Motor neuron (in vitro differentiated cells): Measurements from ENCODE around the gene PTH. TPM values are rescaled to one million over a fixed set of nuclear protein-coding genes. Genes with fewer than 3 reads are reported as not detected.

Source experiments
- ATAC-seq, 8 experiments: fragments of 200-7000 bp; cut with Tn5 transposase; replicated peaks in 6 of 8; 2 replicates each; pipeline ENCODE4 v1.8.0; 2021; ENCODE audit warnings: mild to moderate bottlenecking in 8 of 8, moderate library complexity in 8 of 8
- H3K27ac ChIP-seq, 2 donors: fragments of 250-450 bp; sonication (Bioruptor Pico); 2 replicates each; pipeline ENCODE4 v1.9.0; 2021; ENCODE audit warnings: antibody characterized with exemption in 2 of 2, mild to moderate bottlenecking in 2 of 2, moderate library complexity in 1 of 2
- H3K4me1 ChIP-seq, 2 donors: fragments of 250-450 bp; sonication (Bioruptor Pico); replicated peaks in 1 of 2; 2 replicates each; pipeline ENCODE4 v1.6.1; 2021; ENCODE audit warnings: antibody characterized with exemption in 2 of 2, mild to moderate bottlenecking in 2 of 2, moderate library complexity in 1 of 2
- H3K4me3 ChIP-seq, 5 donors: fragments of 250-450 bp; sonication (Bioruptor Pico); 2 replicates each; pipeline ENCODE4 v1.9.0; 2021; ENCODE audit warnings: antibody characterized with exemption in 5 of 5, mild to moderate bottlenecking in 5 of 5, moderate library complexity in 4 of 5
- WGBS, 10 experiments: fragments of 450-650 bp; shearing (Covaris generic); methylation state at CpG; one replicate each; pipeline ENCODE4 v1.0.0; 2022; 5-methylcytosine and 5-hydroxymethylcytosine counted together
- in situ Hi-C, 9 experiments: fragments of 400-800 bp; cut with MboI; loops; one replicate each; pipeline ENCODE4 v1.15.0; 2021; ENCODE audit warnings: low sequenced_read_pairs in 9 of 9, low pct_unique_long_range_greater_than_20kb in 2 of 9; ENCODE audit not compliant: unreplicated experiment in 9 of 9
- total RNA-seq, 8 experiments: library from RNA; unstranded; fragments of 300-600 nt; gene quantifications; 2 replicates each; pipeline versions ENCODE4 v1.2.3 to v1.2.4, GENCODE V29; 2022

Gene PTH
- total RNA-seq, 8 experiments from 2014 or later, result not detected

DNA sequence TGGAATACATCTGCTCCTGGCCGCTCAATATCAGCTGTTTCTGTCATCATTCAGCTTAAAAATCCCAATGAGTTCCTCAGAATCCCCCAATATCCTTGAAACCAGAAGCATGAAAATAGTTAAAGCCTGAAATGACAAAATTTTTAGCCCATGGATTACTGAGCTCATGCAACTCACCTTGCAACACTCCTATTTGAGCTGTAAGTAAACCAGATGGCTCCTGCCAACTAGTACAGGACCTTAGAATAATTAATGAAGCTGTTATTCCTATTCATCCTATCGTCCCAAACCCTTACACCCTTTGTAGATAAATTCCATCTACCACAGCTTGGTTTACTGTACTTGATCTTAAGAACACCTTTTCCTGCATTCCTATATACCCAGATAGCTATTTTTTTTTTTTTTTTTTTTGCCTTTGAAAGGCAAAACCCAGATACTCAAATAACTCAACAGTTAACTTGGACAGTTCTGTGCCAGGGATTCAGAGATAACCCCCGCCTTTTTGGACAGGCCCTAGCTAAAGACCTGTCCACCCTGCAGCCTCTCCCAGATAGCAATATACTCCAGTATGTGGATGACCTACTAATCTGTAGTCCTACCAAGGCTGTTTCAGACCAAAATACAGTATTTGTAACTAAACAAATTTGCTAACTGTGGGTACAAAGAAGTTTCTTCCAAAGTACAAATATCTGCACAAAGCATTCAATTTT is 22.6 kb downstream of the PTH start:
- Histone ChIP-seq H3K4me1 (peaks cover 0 to 7% of the 10 kb centered on the region in 2 donors), H3K27ac (no peak overlapping the region), H3K4me3 (no peak overlapping the region)
- ATAC-seq, result no peak
- WGBS, 10 experiments, result 8 to 95% (median 71%) methylated on average over 1 to 3 of the region's 3 CpGs; no CpG with 5 or more reads in 3 of the 10 experiments
- in situ Hi-C loops, result no loop called here

DNA sequence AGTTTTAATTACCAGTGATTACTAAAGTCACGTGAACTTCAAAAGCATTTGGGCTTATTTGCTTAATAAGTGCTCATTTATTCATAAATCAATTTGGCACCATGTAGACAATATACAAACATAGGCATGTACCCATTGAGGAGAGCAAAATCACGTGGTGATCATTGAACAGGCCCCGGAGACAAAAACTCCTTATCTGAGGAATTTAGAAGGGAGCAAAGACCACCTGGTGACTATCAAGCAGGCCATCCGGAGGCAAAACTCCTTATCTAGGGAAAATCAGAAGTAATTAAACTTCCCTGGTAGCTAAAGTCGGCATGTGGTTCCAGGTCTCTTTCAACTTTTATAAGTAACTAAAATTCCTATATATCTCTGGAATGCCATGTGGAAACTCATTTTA is 27.0 kb downstream of the PTH start:
- Histone ChIP-seq H3K4me1 (peaks cover 0 to 10% of the 10 kb centered on the region in 2 donors), H3K4me3 (no peak overlapping the region), H3K27ac (no peak overlapping the region)
- in situ Hi-C loops, result no loop called here
- 7 to 100% (median 80%) methylated on average over 1 to 5 of the region's 5 CpGs for WGBS, 10 experiments
- no peak for ATAC-seq

DNA sequence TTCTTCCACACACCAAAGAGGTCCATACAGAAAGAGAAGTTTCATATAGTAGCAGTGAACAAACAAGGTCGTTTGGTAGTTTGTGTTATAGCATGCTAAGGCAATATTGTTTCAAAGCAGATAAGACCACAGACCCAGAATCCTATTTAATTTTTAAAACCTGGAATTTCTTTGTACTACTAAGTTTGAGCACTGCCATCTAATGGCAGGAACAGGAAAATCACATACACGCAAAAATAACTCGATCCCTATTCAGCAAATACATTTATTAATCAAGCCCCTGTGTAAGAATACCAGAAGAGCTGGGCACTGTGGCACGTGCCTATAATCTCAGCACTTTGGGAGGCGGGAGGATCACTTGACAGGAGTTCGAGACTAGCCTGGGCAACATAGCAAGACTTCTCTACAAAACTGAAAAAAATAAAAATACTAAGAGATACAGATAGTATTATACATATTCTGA is 29.9 kb downstream of the PTH start:
- in situ Hi-C loops, result no loop called here
- WGBS, 10 experiments, result 0 to 67% (median 27%) methylated on average over 1 to 6 of the region's 6 CpGs
- no peak overlapping the region for H3K27ac ChIP-seq

DNA sequence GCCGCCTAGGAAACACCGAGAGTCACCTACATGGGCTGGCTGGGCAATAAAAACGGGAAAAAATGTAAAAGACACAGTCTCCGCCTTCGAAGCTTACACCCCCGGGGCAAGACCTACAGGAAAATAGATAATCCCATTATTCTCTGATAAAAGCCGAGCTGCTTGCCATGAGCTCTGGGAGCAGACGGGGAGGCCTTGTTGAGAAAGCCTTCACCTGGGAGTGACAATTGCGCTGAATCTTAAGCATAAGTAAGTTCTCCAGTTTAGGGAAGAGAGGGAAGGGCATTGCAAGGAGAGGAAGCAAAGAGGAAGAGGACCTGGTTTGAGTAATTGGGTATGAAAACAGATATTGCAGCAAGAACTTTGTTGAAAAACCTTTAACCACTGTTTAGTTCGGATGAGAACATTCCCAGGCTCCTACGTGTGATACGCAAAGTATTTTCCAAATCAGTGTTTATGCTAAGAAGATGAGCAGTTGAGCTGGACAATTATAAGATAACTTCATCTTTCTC is 32.0 kb downstream of the PTH start:
- H3K4me3 ChIP-seq, result peak overlapping the region; percentile 63 to 92 (median 85)
- 0 to 83% (median 42%) methylated on average over 2 to 12 of the region's 12 CpGs; no CpG with 5 or more reads in 1 of the 10 experiments for WGBS, 10 experiments
- H3K27ac ChIP-seq, result peak overlapping the region; percentile 91 to 93
- H3K4me1 ChIP-seq, result peaks cover 7 to 13% of the 10 kb centered on the region in 2 donors
- in situ Hi-C loops, result no loop called here
- ATAC-seq, result no peak

More for the DNA sequence above, 29.9 kb downstream of the PTH start:
- no peak overlapping the region for H3K4me3 ChIP-seq
- peaks cover 7 to 8% of the 10 kb centered on the region in 2 donors for H3K4me1 ChIP-seq
- no peak for ATAC-seq

DNA sequence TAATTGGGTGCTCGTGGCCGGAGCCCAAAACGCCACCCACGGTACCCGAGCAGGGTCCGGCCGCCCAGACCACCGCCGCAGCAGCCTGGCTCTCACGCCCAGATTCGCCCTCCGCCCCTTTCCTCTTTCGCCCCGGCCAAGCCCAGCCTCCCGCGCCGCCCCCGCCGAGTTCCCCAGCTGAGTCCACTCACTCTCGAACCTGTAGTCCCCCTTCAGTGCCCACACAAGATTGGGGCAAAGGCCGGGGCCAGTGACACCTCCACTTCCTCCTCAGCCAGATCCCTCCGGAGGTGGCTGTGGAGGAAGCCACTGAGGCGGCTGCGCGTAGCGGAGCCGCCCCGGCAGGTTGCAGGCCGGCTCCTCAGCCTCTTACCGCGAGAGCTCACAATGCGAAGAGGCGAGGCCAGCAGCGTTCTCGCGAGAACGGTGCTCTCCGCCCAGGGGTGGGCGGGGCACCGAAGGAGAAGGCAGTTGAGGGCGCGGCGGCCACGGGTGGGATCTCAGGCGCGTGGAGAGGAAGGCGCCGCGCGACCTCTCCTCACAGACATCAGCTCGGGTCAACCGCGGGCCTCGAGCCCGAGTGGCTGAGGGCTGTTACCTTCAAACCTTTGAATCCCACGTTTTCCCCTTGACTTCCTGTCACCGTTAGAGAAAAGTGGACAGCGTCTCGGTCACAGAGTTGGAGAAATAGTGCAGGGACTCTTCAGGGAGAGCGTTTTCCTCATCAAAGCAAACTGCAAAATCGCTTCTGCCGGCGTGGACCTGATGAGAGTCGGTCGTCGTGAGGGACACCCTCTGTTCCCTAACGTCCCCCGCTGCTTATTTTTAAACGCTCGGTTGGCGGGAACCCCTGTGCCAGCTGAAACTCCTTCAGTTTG is 32.7 kb downstream of the PTH start, which contains the start of gene BTBD10:
Gene BTBD10, minus strand, starts transcription at position 322 of the 878 bp plus-strand sequence. CDS start 18,098 bp downstream, outside the sequence.
- WGBS, 10 experiments, result 0 to 9% (median 3%) methylated on average over 1 to 28 of the region's 71 CpGs; no CpG with 5 or more reads in 5 of the 10 experiments

DNA sequence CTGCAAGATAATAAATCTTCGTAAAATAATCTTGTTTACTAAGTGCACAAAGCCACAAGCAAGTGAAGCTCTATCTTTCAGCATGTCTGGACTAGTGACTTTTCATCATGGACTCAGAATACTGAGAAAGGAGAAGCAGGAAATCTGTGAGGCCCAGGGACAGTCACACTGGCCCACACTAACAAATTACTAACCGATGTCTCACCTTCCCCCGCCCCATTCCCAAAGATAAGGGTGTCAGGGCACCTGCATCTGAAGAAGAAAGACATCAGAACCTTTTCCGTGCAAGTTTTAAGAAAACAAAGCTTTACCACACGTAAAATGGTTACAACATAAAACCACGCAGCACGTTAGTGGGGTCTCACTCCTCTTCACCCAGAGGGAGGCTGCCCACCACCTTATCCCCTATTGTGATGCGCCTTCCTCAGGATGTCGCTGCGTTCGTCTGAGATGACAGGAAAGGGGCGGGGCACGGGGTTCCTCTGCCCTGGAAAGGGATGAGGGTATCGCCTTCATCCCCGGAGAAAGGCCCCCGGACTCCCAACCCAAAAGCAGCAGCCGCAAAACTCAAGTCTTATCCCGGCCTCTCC is 33.4 kb downstream of the PTH start:
- H3K4me3 ChIP-seq, result peak overlapping the region; percentile 63 to 92 (median 85)
- H3K27ac ChIP-seq, result peak overlapping the region; percentile 91 to 93
- ATAC-seq, result peak; percentile 43 to 74 (median 69)
- H3K4me1 ChIP-seq, result peaks cover 7 to 13% of the 10 kb centered on the region in 2 donors
- 0 to 30% (median 11%) methylated on average over 2 to 13 of the region's 18 CpGs; no CpG with 5 or more reads in 2 of the 10 experiments for WGBS, 10 experiments
- in situ Hi-C loops, result no loop called here

More for the DNA sequence above, 32.7 kb downstream of the PTH start, which contains the start of gene BTBD10:
- in situ Hi-C loops, result no loop called here
- H3K4me3 ChIP-seq, result peak within 1 kb of the TSS; percentile 63 to 92 (median 85)
- ATAC-seq, result peak; percentile 96 to 98 (median 96)
- H3K4me1 ChIP-seq, result peaks cover 7 to 13% of the 10 kb centered on the region in 2 donors
- H3K27ac ChIP-seq, result peak within 1 kb of the TSS; percentile 91 to 93

DNA sequence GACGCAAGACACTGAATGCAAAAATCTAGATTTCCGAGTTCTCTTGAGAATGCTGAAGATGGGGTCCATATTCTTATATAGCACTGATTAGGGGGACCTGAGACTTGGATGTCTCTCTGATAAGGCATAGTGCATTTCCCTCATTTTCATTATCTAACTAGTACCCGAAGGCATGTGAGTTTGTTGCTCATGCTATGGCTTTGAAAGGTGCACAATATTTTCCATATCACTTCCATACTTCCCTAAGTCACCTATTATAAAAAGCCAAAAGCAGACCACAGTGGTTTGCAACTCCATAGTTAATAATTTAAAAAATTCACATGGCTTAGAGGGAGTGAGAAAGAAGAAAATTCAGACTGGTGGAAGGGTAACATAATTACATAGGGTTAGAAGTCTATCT is 34.5 kb downstream of the PTH start:
- WGBS, 10 experiments, result 66 to 100% (median 83%) methylated on average over 1 to 3 of the region's 3 CpGs; no CpG with 5 or more reads in 1 of the 10 experiments

DNA sequence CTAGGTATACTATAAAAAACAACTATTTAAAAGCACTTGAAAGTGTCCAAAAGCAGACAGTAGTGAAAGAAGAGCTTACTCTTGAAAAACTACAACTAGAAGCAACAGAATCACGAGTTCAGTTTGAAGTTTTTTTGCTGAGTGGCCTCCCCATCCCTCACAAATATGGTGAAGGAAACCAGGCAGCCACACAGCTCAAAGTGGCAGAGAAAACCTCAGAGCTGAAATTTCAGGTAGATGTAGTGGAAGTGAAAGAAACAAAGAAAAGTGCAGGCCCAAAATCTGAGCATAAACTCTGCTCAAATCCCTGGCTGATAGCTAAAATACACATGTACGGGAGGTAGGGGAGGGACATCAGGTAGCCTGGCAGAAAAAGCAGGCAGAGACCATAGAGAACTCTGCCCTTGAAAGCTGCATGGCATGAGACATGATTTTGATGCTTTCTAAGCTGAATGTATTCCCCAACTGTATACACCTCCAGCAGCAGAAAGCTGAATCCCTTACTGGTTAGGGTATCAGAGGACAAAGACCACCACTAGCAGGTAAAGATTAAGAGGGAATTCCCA is 44.9 kb downstream of the PTH start:
- Histone ChIP-seq H3K27ac (no peak overlapping the region), H3K4me1 (no peaks in the 10 kb centered on the region), H3K4me3 (no peak overlapping the region)
- in situ Hi-C loops, result no loop called here
- no peak for ATAC-seq
- WGBS, 10 experiments, result 40 to 100% (median 88%) methylated on average over 1 to 2 of the region's 2 CpGs

More for the DNA sequence above, 34.5 kb downstream of the PTH start:
- Histone ChIP-seq H3K4me3 (peak overlapping the region in 3 of 5 donors; percentile 1 to 85 (median 63)), H3K4me1 (peaks cover 7 to 13% of the 10 kb centered on the region in 2 donors), H3K27ac (no peak overlapping the region)
- ATAC-seq, result no peak
- in situ Hi-C loops, result no loop called here

DNA sequence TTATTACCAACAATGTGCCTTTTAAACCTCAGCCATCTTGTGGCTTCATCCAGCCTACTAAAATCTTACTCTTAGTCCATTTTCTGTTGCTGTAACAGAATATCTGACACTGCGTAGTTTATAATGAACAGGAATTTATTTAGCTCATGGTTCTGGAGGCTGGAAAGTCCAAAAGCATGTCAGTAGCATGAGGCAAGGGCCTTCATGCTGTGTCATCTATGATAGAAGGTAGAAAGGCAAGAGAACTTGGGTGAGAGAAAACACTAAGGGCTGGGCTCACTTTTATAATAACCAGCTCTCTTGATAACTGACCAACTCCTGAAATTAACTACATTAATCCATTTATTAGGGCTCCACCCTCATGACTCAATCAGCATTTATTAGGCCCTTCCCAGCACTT is 46.3 kb downstream of the PTH start:
- Histone ChIP-seq H3K4me3 (no peak overlapping the region), H3K4me1 (no peaks in the 10 kb centered on the region), H3K27ac (no peak overlapping the region)
- no peak for ATAC-seq
- WGBS, 10 experiments, result 0 to 62% (median 40%) methylated on average over 1 of the region's 1 CpG; no CpG with 5 or more reads in 7 of the 10 experiments
- in situ Hi-C loops, result no loop called here

DNA sequence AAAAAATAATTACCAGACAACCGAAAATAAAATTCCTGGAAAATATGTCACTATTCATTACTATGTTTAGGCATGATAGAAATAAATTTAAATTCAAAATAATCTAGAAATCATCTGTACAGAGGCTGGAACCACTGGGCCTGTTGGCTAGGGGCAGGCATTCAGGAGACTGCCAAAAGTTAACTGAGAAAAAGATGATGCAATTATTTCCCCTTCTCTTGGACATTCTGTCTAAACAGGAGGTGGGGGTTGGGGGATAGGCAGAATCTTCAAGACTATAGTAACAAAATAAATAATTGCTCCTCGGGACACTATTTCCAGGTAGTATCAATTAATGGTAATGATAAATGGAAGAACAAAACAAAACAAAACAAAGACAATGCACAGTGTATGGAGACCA is 46.9 kb downstream of the PTH start:
- Histone ChIP-seq H3K4me3 (no peak overlapping the region), H3K4me1 (no peaks in the 10 kb centered on the region), H3K27ac (no peak overlapping the region)
- no peak for ATAC-seq
- 14 to 100% (median 86%) methylated on average over 1 to 2 of the region's 2 CpGs for WGBS, 10 experiments
- in situ Hi-C loops, result no loop called here

DNA sequence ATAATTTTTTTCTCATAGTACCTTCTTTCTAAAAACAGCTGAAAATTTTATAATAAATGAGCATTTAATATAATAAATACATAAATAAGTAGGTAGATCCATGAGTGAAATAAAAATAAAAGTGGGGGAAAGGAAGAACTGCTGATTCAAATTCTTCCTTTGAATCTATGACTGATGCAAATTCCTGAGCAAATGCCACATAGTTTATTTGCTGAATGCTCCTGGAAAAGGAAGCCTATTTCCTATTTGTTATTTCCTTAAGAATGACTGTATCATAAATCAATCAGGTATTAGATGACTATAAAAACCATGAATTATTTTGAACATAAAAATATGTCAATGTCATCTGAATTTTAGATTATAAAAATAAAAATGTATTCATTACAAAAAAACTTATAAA is 49.4 kb downstream of the PTH start:
- in situ Hi-C loops, result no loop called here
- Histone ChIP-seq H3K4me1 (no peaks in the 10 kb centered on the region), H3K4me3 (no peak overlapping the region), H3K27ac (no peak overlapping the region)
- no peak for ATAC-seq

DNA sequence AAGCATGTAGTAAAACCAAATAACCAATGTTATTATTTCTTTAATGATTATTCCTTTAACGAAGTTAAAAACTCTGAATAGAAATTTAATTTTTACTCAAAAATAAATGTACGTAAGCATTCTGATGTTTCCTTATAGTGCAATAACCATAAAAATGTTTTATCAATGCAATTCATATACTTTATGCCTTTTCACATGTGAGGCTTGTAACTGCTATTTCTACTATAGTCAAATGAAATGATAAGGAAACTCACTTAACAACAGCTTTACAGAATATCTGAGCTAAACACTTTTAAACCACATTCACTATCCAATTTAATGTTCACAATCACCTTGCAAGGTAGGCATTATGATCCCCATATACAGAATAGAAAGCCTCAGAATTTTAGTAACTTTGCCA is 50.2 kb downstream of the PTH start:
- Histone ChIP-seq H3K4me3 (no peak overlapping the region), H3K4me1 (no peaks in the 10 kb centered on the region), H3K27ac (no peak overlapping the region)
- in situ Hi-C loops, result no loop called here
- 80 to 100% (median 98%) methylated on average over 1 to 2 of the region's 2 CpGs for WGBS, 10 experiments
- ATAC-seq, result no peak
